ENCODE measurements around the gene EPS8.
A peak's percentile ranks its signal among the peaks of the same experiment; 100 is the strongest.

Gene EPS8

GRCh38 chr12:15789220-15790171 lies at the start of gene EPS8:
TSS of gene EPS8 (minus strand) at chr12:15789388. CDS start at chr12:15682951, 106,437 bp downstream.
- peak; percentile 94 for DNase-seq

GRCh38 chr12:15837141-15837790 lies 48.1 kb upstream of the EPS8 start:
- peak; percentile 85 for DNase-seq

- peak; percentile 39 for DNase-seq
These were observed 45.4 kb upstream of the EPS8 start for GRCh38 chr12:15834575-15834974.

- no peak for DNase-seq
These were observed 42.3 kb upstream of the EPS8 start for GRCh38 chr12:15831315-15831978.

GRCh38 chr12:15830538-15830937 lies 41.4 kb upstream of the EPS8 start:
- DNase-seq, result peak; percentile 82

GRCh38 chr12:15829949-15830348 lies 40.8 kb upstream of the EPS8 start:
- peak; percentile 78 for DNase-seq

- no peak for DNase-seq
These were observed 40.1 kb upstream of the EPS8 start for GRCh38 chr12:15829255-15829654.

- DNase-seq, result no peak
These were observed 37.9 kb upstream of the EPS8 start for GRCh38 chr12:15827136-15827535.

GRCh38 chr12:15824516-15824915 lies 35.3 kb upstream of the EPS8 start:
- no peak for DNase-seq

GRCh38 chr12:15823360-15824128 lies 34.4 kb upstream of the EPS8 start:
- no peak for DNase-seq

- no peak for DNase-seq
These were observed 30.7 kb upstream of the EPS8 start for GRCh38 chr12:15819644-15820437.

- DNase-seq, result no peak
These were observed 29.2 kb upstream of the EPS8 start for GRCh38 chr12:15818418-15818817.

- DNase-seq, result no peak
These were observed 26.5 kb upstream of the EPS8 start for GRCh38 chr12:15815730-15816129.

GRCh38 chr12:15811214-15812127 lies 22.3 kb upstream of the EPS8 start:
- no peak for DNase-seq

- DNase-seq, result peak; percentile 58
These were observed 19.5 kb upstream of the EPS8 start for GRCh38 chr12:15808652-15809051.

- DNase-seq, result no peak
These were observed 19.1 kb upstream of the EPS8 start for GRCh38 chr12:15808250-15808649.

GRCh38 chr12:15806826-15807225 lies 17.6 kb upstream of the EPS8 start:
- DNase-seq, result peak; percentile 18

GRCh38 chr12:15801770-15802744 lies 12.9 kb upstream of the EPS8 start:
- DNase-seq, result no peak

GRCh38 chr12:15800278-15800677 lies 11.1 kb upstream of the EPS8 start:
- DNase-seq, result no peak

Measured in fibroblast of skin of right quadriceps (primary cell).